Activated naive CD8-positive, alpha-beta T cell (primary cell): Measurements from ENCODE around the gene SORCS1.

Experiments
- H3K27ac Mint-ChIP-seq: one replicate; pipeline ENCODE4 v1.8.0; 2021; ENCODE audit warnings: mixed read lengths
- H3K27me3 Mint-ChIP-seq: one replicate; pipeline ENCODE4 v1.8.0; 2021; ENCODE audit warnings: mixed read lengths
- H3K36me3 Mint-ChIP-seq: one replicate; pipeline ENCODE4 v1.8.0; 2021; ENCODE audit warnings: mixed read lengths
- H3K4me1 Mint-ChIP-seq: one replicate; pipeline ENCODE4 v1.8.0; 2021; ENCODE audit warnings: low read depth, mixed read lengths
- H3K4me3 Mint-ChIP-seq: one replicate; pipeline ENCODE4 v1.8.0; 2021; ENCODE audit warnings: mild to moderate bottlenecking, mixed read lengths
- H3K9me3 Mint-ChIP-seq: one replicate; pipeline ENCODE4 v1.8.0; 2021; ENCODE audit warnings: low read depth, mixed read lengths

SORCS1 gene

DNA sequence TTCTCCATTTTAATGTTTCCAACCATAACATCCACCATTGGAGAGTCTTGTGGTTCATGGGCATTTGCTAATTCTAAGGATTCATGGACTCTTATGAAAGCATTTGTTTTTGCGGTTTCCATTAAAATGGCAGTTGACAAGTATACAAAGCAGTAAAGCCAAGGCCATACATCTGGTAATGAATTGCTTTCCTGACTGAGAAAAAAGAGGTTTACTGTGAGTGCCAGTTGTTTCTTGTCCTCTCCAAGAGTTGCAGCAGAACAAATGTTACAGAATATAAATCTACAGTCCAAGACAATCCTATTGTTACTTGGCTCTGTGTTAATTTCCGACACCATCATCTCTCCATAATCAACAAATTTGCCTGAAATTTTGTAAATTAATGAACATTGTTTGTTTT lies 261.3 kb downstream of the SORCS1 start:
- Mint-ChIP-seq H3K4me1 (no peaks in the 10 kb centered on the region), H3K4me3 (no peak overlapping the region), H3K9me3 (peaks cover 3% of the 10 kb centered on the region), H3K27ac (no peak overlapping the region), H3K27me3 (no peaks in the 10 kb centered on the region), H3K36me3 (no peaks in the 10 kb centered on the region)

DNA sequence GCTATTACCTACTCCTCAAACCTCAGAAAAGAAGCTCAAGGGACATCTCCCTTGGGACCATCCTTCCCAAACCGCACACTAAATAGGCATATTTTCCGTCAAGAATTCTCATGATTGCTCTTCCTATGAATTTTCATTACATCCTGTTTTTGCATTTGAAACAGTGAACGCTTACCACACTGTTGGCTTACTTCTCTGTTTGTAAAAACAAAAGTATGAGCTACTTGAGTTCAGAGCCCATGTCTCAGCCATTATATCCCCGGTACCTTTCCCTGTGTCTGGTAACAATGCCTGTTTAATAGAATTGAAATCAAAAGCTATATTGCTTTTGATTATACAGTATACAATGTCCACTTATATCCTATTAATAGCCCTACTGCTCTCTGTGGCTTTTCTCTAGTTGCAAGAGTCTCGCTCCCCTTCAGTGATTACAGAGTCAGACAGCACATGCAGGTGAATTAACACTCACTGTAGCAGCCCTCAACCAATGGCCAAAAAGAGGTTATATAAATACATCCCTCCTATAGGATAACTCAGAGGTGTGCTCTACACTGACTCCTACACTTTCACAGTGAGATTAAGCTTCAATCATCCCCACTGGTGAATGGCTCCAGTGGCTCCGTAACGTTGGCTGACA lies 264.4 kb downstream of the SORCS1 start:
- Mint-ChIP-seq H3K4me3 (no peak overlapping the region), H3K27me3 (no peaks in the 10 kb centered on the region), H3K4me1 (no peaks in the 10 kb centered on the region), H3K9me3 (peaks cover 5% of the 10 kb centered on the region), H3K36me3 (no peaks in the 10 kb centered on the region), H3K27ac (no peak overlapping the region)

DNA sequence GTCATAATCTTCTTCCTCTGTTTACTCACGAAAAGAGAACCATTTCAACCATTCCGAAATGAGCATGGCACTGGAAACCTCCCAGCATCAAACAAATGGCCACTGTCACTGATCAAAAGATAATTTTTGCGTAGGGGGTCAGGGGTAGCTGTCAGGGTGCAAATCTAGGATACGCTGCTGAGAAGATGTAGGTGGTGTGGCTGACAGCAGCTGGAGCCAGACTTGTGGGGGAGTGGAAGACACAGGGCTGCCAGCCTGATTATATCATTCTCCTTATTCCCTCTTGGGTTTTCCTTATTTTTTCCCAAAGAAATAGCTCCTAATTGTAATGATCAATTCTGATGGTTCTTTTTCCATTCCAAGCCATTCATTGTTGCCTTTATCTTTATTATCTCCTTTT lies 266.1 kb downstream of the SORCS1 start:
- peaks cover 5% of the 10 kb centered on the region for H3K9me3 Mint-ChIP-seq

DNA sequence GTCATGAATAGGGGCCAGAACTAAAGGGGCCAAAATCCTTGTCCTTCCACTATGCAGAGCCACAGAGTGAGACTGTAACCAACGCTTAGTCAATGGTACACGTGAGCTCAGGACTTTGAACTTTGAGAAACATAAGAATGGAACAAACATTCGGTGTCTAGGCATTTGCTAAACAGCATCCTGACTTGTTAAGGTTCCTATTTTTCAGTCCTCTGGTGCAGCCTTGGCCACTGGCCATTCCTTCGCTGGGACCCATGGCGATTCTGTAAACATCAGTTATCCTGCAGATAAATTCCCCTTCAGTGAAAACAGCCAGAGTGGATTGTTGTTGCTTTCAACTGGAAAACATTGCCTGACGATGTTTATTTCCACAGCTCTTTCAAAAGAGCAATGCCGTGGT lies 266.8 kb downstream of the SORCS1 start:
- Mint-ChIP-seq H3K4me1 (no peaks in the 10 kb centered on the region), H3K27ac (no peak overlapping the region), H3K4me3 (no peak overlapping the region), H3K9me3 (peaks cover 5% of the 10 kb centered on the region), H3K36me3 (no peaks in the 10 kb centered on the region), H3K27me3 (no peaks in the 10 kb centered on the region)

More for the DNA sequence above, 266.1 kb downstream of the SORCS1 start:
- Mint-ChIP-seq H3K27ac (no peak overlapping the region), H3K36me3 (no peaks in the 10 kb centered on the region), H3K4me3 (no peak overlapping the region), H3K4me1 (no peaks in the 10 kb centered on the region), H3K27me3 (no peaks in the 10 kb centered on the region)

DNA sequence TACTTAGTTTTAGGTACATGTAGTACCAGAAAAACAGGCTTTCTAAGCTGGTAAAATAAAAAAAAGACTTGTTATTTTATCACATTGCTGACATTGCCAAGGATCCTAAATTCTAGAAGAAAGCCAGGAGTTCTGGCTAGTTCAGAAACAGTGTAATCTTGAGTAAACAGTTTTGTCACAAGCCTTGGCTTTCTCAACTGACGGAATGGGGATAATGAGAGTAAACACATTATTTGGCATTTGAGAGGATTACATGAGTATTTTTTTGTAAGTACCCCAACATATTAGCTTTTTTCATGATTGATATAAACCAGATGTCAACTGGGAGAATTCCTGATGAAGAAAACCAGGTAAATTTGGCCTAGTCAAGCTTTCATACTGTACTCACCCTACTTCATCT lies 269.8 kb downstream of the SORCS1 start:
- H3K27ac Mint-ChIP-seq: no peak overlapping the region
- no peaks in the 10 kb centered on the region for H3K36me3 Mint-ChIP-seq
- no peaks in the 10 kb centered on the region for H3K27me3 Mint-ChIP-seq
- no peaks in the 10 kb centered on the region for H3K4me1 Mint-ChIP-seq
- peaks cover 5% of the 10 kb centered on the region for H3K9me3 Mint-ChIP-seq
- no peak overlapping the region for H3K4me3 Mint-ChIP-seq

DNA sequence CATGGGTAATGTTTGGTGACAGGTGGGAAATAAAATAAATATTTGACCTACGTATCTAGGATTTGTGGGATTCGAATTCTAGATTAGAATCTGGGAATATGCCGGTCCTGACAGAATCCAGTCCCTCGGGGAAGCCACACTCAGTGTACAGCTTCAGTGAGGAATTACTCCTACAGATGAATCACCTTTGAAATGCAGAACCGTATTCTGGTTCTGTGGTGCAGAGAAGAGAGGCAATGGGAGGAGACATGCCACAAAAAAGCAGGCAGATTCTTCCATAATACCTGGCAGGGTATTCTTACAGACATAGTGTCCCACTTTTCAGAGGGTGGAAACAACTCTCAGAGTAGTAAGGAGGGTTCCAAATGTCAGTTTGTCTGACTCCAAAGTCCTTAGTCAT lies 286.9 kb downstream of the SORCS1 start:
- Mint-ChIP-seq H3K9me3 (peaks cover 3% of the 10 kb centered on the region), H3K27ac (no peak overlapping the region), H3K4me3 (no peak overlapping the region), H3K27me3 (no peaks in the 10 kb centered on the region), H3K4me1 (no peaks in the 10 kb centered on the region), H3K36me3 (no peaks in the 10 kb centered on the region)

DNA sequence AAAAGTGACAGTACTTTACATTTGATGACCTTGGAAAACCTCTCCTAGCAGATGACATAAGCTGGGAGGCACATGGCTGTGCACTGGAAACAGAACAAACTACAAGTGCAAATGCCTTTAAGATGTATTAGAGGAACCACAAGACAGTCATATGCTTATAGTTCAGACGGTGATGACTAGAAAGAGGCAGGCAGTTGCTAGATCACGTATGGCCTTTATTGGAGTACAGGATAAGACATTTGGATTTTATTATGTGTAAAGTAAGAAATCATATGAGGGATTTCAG lies 290.0 kb downstream of the SORCS1 start:
- no peaks in the 10 kb centered on the region for H3K36me3 Mint-ChIP-seq
- no peak overlapping the region for H3K27ac Mint-ChIP-seq
- no peaks in the 10 kb centered on the region for H3K4me1 Mint-ChIP-seq
- H3K4me3 Mint-ChIP-seq: no peak overlapping the region
- H3K9me3 Mint-ChIP-seq: no peaks in the 10 kb centered on the region
- H3K27me3 Mint-ChIP-seq: no peaks in the 10 kb centered on the region

DNA sequence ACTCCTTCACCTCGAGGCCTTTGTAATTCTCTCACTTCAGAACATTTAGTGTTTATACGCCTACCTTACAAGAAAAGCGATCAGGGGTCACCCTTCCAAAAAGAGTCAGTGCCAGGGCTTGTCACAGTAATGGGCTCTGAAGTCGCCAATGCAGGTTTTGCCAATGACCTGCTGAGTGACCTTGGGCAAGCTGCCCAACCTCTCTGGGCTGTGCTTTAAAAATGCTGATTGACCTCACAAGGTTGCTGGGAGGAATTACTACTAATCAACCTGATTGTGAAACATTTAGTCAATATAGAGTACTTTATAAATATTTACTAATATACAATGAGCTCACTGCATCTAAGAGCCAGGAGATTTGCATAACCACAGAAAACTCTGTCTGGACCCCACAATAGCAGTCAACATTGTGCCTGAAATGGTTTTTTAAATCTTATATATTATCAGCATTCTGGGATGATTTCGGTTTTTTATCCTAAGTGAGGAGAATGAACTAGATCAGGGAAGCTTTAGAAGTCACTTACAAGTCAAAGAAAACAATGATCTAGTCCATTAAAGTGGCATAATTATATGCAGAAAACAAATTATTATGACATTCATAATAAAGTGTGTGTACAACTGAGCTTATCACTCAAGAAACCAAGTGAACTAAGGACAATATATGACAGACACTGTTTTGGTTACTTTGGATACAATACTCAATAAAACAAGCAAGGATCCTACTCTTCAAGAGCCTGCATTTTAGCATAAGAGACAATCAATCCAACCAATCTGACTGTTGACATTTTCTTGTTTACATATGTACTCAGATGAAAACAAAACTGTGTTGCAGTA lies 290.5 kb downstream of the SORCS1 start:
- no peak overlapping the region for H3K4me3 Mint-ChIP-seq
- no peak overlapping the region for H3K27ac Mint-ChIP-seq
- no peaks in the 10 kb centered on the region for H3K4me1 Mint-ChIP-seq
- no peaks in the 10 kb centered on the region for H3K9me3 Mint-ChIP-seq
- H3K27me3 Mint-ChIP-seq: no peaks in the 10 kb centered on the region
- no peaks in the 10 kb centered on the region for H3K36me3 Mint-ChIP-seq

DNA sequence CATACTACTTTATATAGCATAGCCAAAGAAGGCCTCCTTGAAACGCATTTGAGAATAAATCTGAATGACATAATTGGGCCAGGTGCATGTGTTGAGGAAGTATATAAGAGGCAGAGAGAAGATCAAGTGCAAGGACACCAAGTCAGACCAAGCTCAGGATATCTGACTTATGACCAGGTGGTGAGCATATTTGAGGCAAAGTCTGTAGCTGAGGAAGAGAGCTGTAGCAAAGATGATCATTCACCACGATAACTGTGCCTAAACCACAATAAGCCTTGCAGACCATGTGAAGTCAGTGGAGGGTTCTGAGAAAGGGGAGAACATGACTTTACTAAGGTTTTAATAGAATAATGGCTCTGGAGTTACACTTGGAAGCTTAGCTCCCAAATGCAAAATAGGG lies 292.3 kb downstream of the SORCS1 start:
- H3K27ac Mint-ChIP-seq: no peak overlapping the region
- H3K27me3 Mint-ChIP-seq: no peaks in the 10 kb centered on the region
- no peaks in the 10 kb centered on the region for H3K36me3 Mint-ChIP-seq
- no peak overlapping the region for H3K4me3 Mint-ChIP-seq
- H3K9me3 Mint-ChIP-seq: peaks cover 4% of the 10 kb centered on the region
- H3K4me1 Mint-ChIP-seq: no peaks in the 10 kb centered on the region

DNA sequence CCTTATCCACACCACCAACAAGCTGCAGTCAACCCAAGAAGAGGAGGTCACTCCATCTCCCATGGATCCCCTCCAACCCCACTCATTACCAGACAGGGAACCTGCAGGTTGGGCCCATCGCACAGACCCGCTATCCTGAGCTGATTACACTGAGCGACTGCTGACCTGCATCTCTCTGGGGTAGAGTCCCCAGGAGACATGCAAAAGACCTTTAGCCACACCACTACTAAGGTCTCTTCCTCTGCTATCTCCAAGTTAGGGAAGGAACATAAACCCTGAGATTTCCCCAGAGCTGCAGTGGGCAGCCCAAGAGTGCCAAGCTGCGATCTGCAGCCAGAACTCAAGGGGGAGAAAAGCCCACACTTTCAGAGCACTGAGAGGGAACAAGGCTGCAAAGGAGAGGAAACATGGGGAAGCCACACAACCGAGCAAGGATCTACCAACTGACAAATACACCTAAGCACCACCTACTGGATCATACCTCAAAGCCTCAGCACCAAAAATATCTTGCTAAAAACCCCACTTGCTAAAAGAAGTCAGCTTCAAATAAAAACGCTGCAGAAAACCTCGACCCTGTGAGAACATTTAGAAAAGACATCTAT lies 298.2 kb downstream of the SORCS1 start:
- Mint-ChIP-seq H3K27me3 (no peaks in the 10 kb centered on the region), H3K4me3 (no peak overlapping the region), H3K27ac (no peak overlapping the region), H3K36me3 (no peaks in the 10 kb centered on the region), H3K9me3 (peaks cover 11% of the 10 kb centered on the region), H3K4me1 (no peaks in the 10 kb centered on the region)

DNA sequence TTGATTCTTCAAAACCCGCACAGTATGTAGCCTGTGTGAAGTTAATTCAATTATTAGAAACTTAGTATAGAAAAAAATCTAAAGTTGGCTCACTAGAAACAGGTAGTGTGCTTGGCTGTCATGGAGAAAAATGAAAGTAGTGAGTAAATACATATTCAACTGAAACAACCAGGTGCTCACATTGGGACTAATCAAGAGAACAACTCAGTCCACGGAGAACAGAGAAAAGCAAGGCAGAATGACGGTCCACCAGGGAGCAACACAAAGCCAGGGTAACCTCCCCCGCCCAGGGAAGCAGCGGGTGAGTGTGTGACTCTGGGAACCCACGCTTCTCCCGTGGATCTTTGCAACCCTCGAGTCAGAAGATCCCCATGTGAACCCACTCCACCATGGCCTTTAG lies 300.5 kb downstream of the SORCS1 start:
- H3K36me3 Mint-ChIP-seq: no peaks in the 10 kb centered on the region
- H3K9me3 Mint-ChIP-seq: peaks cover 11% of the 10 kb centered on the region
- no peaks in the 10 kb centered on the region for H3K27me3 Mint-ChIP-seq
- no peak overlapping the region for H3K27ac Mint-ChIP-seq
- no peak overlapping the region for H3K4me3 Mint-ChIP-seq
- no peaks in the 10 kb centered on the region for H3K4me1 Mint-ChIP-seq

DNA sequence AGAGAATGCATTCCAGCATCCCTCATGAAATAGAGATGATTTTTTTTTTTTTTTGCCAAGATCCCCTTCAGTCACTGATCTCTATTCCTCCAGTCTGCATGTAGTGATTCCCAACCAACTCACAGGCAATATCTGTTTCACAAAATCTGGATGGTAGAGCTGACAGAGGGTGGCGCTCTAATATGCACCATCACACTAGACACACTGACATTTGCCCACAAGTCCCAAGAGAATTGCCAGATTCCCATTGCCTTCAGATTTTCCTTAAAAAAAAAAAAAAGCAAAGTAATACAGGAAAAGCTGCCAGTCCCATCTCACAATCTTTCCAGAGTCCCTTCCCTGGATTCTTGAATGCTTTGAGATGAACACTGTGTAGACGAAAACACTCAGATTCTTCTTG lies 301.0 kb downstream of the SORCS1 start:
- Mint-ChIP-seq H3K9me3 (peaks cover 9% of the 10 kb centered on the region), H3K27ac (no peak overlapping the region), H3K27me3 (no peaks in the 10 kb centered on the region), H3K36me3 (no peaks in the 10 kb centered on the region), H3K4me1 (no peaks in the 10 kb centered on the region), H3K4me3 (no peak overlapping the region)

DNA sequence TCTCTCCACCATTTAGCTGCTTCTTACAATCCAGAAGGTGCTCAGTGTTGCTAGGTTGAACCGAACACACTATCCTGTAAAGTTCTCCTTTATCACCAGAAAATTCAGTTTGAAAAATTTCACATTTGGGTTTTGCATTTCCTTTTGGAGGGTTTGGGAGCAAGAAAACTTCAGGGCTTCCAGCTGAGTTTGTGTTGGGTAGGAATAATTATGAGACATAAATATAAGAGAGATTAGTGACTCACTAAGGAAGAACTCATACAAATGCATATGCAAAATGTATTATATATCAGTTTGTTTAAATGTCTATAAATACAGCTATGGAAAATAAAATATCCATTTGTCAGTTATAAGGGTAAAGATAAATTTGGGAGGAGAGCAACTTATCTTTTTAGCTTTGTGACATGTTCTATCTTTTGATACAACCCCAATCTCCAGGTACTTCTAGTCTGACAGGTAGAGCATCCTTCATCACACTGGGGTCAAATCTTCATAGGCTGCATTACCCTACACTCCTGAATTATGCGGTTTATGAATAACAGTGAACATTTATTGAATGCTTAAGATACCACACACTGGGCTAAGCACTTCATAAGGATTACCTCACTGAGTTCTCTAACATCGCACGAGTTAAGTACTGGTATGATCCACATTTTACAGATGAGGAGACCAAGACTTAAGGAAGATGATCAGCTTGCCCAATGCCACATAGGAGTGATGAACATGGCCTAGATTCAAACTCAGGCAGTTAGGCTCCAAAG lies 304.4 kb downstream of the SORCS1 start:
- no peak overlapping the region for H3K27ac Mint-ChIP-seq
- H3K4me3 Mint-ChIP-seq: no peak overlapping the region
- H3K4me1 Mint-ChIP-seq: no peaks in the 10 kb centered on the region
- no peaks in the 10 kb centered on the region for H3K27me3 Mint-ChIP-seq
- H3K36me3 Mint-ChIP-seq: no peaks in the 10 kb centered on the region
- peaks cover 5% of the 10 kb centered on the region for H3K9me3 Mint-ChIP-seq

DNA sequence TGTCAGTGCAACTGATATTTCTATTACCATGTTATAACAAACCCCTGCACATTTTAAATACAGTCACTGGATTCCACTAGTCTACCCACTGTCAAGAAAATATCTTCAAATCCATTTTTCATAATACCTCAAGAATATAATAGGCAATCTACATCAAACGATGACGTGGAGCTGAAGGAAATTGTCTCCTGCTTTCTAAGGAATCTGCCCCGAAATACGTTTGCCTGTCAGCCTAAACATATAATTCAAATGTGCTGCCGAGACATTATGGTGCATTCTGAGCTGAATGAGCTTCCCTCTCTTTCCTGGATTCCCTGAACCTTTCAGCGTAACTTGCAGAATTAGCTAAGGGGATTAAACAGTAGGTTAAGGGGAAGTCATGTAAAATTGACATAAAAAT lies 306.8 kb downstream of the SORCS1 start:
- no peaks in the 10 kb centered on the region for H3K27me3 Mint-ChIP-seq
- H3K4me1 Mint-ChIP-seq: no peaks in the 10 kb centered on the region
- no peaks in the 10 kb centered on the region for H3K36me3 Mint-ChIP-seq
- H3K4me3 Mint-ChIP-seq: no peak overlapping the region
- no peak overlapping the region for H3K27ac Mint-ChIP-seq
- peaks cover 8% of the 10 kb centered on the region for H3K9me3 Mint-ChIP-seq

DNA sequence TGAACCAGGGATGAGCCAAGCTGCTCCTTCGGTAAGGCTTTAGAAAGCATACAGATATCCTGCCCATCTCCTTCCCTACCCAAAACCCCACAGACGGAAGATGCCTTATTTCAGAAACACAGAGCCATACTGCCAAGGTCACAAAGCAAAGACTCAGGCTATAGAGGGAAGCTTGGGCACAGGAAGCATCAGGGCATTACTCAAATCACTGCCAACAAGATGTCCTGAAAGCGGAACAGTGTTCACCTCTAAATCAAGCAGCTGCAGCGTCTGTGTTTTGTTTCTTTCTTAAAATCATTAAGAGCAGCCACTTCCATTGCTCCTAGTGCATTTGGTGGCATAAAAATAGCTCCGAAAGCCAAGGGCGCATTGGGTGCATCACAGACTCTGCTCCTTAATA lies 307.3 kb downstream of the SORCS1 start:
- Mint-ChIP-seq H3K27me3 (no peaks in the 10 kb centered on the region), H3K4me3 (no peak overlapping the region), H3K36me3 (no peaks in the 10 kb centered on the region), H3K4me1 (no peaks in the 10 kb centered on the region), H3K9me3 (peaks cover 11% of the 10 kb centered on the region), H3K27ac (no peak overlapping the region)
